ENCODE measurements around the gene EXOSC2. TPM values are rescaled to one million over a fixed set of nuclear protein-coding genes. Genes with fewer than 3 reads are reported as not detected.

The EXOSC2 gene
- total RNA-seq, 1 experiment from 2014 or later: 63.6 TPM

GRCh38 chr9:130696139-130696650 is 2.6 kb downstream of the EXOSC2 start:
- DNase-seq (ENCODE audit: low spot score): no peak

- no peak for DNase-seq (ENCODE audit: low spot score)
These were observed 3.4 kb downstream of the EXOSC2 start for GRCh38 chr9:130696996-130697395.

GRCh38 chr9:130698514-130698913 is 4.9 kb downstream of the EXOSC2 start:
- DNase-seq (ENCODE audit: low spot score): no peak

GRCh38 chr9:130699047-130699446 is 5.5 kb downstream of the EXOSC2 start:
- DNase-seq (ENCODE audit: low spot score): no peak

- peak; percentile 60 for DNase-seq (ENCODE audit: low spot score)
These were observed 7.8 kb downstream of the EXOSC2 start for GRCh38 chr9:130701059-130702022.

GRCh38 chr9:130703501-130703900 is 9.9 kb downstream of the EXOSC2 start:
- DNase-seq (ENCODE audit: low spot score): no peak

GRCh38 chr9:130707225-130707976 is 13.8 kb downstream of the EXOSC2 start:
- peak; percentile 39 for DNase-seq (ENCODE audit: low spot score)

- no peak for DNase-seq (ENCODE audit: low spot score)
These were observed 17.3 kb downstream of the EXOSC2 start for GRCh38 chr9:130710822-130711352.

- DNase-seq (ENCODE audit: low spot score): no peak
These were observed 17.9 kb downstream of the EXOSC2 start for GRCh38 chr9:130711469-130711868.

GRCh38 chr9:130712564-130713285 is 19.1 kb downstream of the EXOSC2 start:
- DNase-seq (ENCODE audit: low spot score): peak; percentile 98

- DNase-seq (ENCODE audit: low spot score): no peak
These were observed 19.8 kb downstream of the EXOSC2 start for GRCh38 chr9:130713286-130713960.

GRCh38 chr9:130714586-130715110 is 21.1 kb downstream of the EXOSC2 start:
- DNase-seq (ENCODE audit: low spot score): no peak

GRCh38 chr9:130715270-130715669 is 21.7 kb downstream of the EXOSC2 start:
- no peak for DNase-seq (ENCODE audit: low spot score)

GRCh38 chr9:130718562-130718961 is 25.0 kb downstream of the EXOSC2 start:
- no peak for DNase-seq (ENCODE audit: low spot score)

- no peak for DNase-seq (ENCODE audit: low spot score)
These were observed 27.2 kb downstream of the EXOSC2 start for GRCh38 chr9:130720762-130721161.

- no peak for DNase-seq (ENCODE audit: low spot score)
These were observed 35.1 kb downstream of the EXOSC2 start for GRCh38 chr9:130728721-130729120.

GRCh38 chr9:130729145-130729544 is 35.6 kb downstream of the EXOSC2 start:
- no peak for DNase-seq (ENCODE audit: low spot score)

GRCh38 chr9:130731355-130731754 is 37.8 kb downstream of the EXOSC2 start:
- no peak for DNase-seq (ENCODE audit: low spot score)

- no peak for DNase-seq (ENCODE audit: low spot score)
These were observed 38.6 kb downstream of the EXOSC2 start for GRCh38 chr9:130732136-130732535.

- no peak for DNase-seq (ENCODE audit: low spot score)
These were observed 39.2 kb downstream of the EXOSC2 start for GRCh38 chr9:130732793-130733221.

GRCh38 chr9:130735566-130735965 is 42.0 kb downstream of the EXOSC2 start:
- no peak for DNase-seq (ENCODE audit: low spot score)

Measured in H4 (cell line).